Measurements from ENCODE around the gene HYI. TPM values are rescaled to one million over a fixed set of nuclear protein-coding genes. Genes with fewer than 3 reads are reported as not detected.
"Not testable (repeated sequence)": the region's sequence is repeated elsewhere in the genome, so short reads cannot be mapped to it uniquely, and the experiment has no call there.

Gene HYI
- total RNA-seq, 6 donors from 2014 or later, result 63.3 to 259 (median 68.8) TPM

- 61 to 74% methylated on average over 2 of the region's 2 CpGs for WGBS, 2 donors
- no peak for TF ChIP-seq EP300 (IDR thresholded peaks at IDR 0.05)
- TF ChIP-seq POLR2A (IDR thresholded peaks at IDR 0.05), result no peak
- no peak for TF ChIP-seq CTCF (IDR thresholded peaks at IDR 0.05)
- TF ChIP-seq POLR2AphosphoS5 (IDR thresholded peaks at IDR 0.05), result no peak
- Histone ChIP-seq H3K4me1 (no peaks in the 10 kb centered on the region), H3K4me3 (no peak overlapping the region), H3K27ac (no peak overlapping the region), H3K36me3 (no peaks in the 10 kb centered on the region), H3K27me3 (no peaks in the 10 kb centered on the region), H3K9me3 (no peaks in the 10 kb centered on the region)
- no peak for ATAC-seq (ENCODE audit: low FRiP score in 2 of 2)
- no peak for DNase-seq
These were observed 27.8 kb upstream of the HYI start for GRCh38 chr1:43481491-43481890.

GRCh38 chr1:43479414-43479813 lies 25.7 kb upstream of the HYI start:
- DNase-seq (no peak), ATAC-seq (ENCODE audit: low FRiP score in 2 of 2) (no peak)
- Histone ChIP-seq H3K27ac (no peak overlapping the region), H3K9me3 (no peaks in the 10 kb centered on the region), H3K36me3 (no peaks in the 10 kb centered on the region), H3K27me3 (no peaks in the 10 kb centered on the region), H3K4me1 (peaks cover 0 to 2% (median 0%) of the 10 kb centered on the region in 4 donors), H3K4me3 (no peak overlapping the region)
- WGBS, 2 donors, result 70 to 83% methylated on average over 3 of the region's 3 CpGs
- TF ChIP-seq CTCF (IDR thresholded peaks at IDR 0.05) (no peak), POLR2AphosphoS5 (IDR thresholded peaks at IDR 0.05) (no peak), EP300 (IDR thresholded peaks at IDR 0.05) (no peak), POLR2A (IDR thresholded peaks at IDR 0.05) (no peak)

- H3K27ac ChIP-seq, result no peak overlapping the region
- TF ChIP-seq CTCF (IDR thresholded peaks at IDR 0.05) (no peak), EP300 (IDR thresholded peaks at IDR 0.05) (no peak), POLR2A (IDR thresholded peaks at IDR 0.05) (no peak), POLR2AphosphoS5 (IDR thresholded peaks at IDR 0.05) (no peak)
- no peaks in the 10 kb centered on the region for H3K9me3 ChIP-seq
- ATAC-seq (ENCODE audit: low FRiP score in 2 of 2) (no peak), DNase-seq (no peak)
- H3K4me1 ChIP-seq, result peaks cover 0 to 2% (median 0%) of the 10 kb centered on the region in 4 donors
- H3K27me3 ChIP-seq, result no peaks in the 10 kb centered on the region
- no peak overlapping the region for H3K4me3 ChIP-seq
- no peaks in the 10 kb centered on the region for H3K36me3 ChIP-seq
- 100% methylated on average over 1 of the region's 1 CpG for WGBS, 2 donors
These were observed 24.0 kb upstream of the HYI start for GRCh38 chr1:43477716-43478115.

- not testable (repeated sequence) for H3K27me3 ChIP-seq, H3K4me3 ChIP-seq, DNase-seq, H3K4me1 ChIP-seq, H3K27ac ChIP-seq, H3K36me3 ChIP-seq, H3K9me3 ChIP-seq
- 50 to 64% methylated on average over 10 of the region's 10 CpGs for WGBS, 2 donors
- ATAC-seq (ENCODE audit: low FRiP score in 2 of 2), result peak in 1 of 2 donors; percentile 52
These were observed 22.1 kb upstream of the HYI start for GRCh38 chr1:43475611-43476401.

GRCh38 chr1:43473463-43473862 lies 19.7 kb upstream of the HYI start:
- Histone ChIP-seq H3K27me3 (no peaks in the 10 kb centered on the region), H3K4me3 (no peak overlapping the region), H3K9me3 (no peaks in the 10 kb centered on the region), H3K36me3 (no peaks in the 10 kb centered on the region), H3K27ac (no peak overlapping the region), H3K4me1 (peaks cover 0 to 2% (median 0%) of the 10 kb centered on the region in 4 donors)
- no peak for TF ChIP-seq CTCF (IDR thresholded peaks at IDR 0.05)
- TF ChIP-seq EP300 (IDR thresholded peaks at IDR 0.05), result no peak
- 70 to 78% methylated on average over 4 of the region's 4 CpGs for WGBS, 2 donors
- DNase-seq, result no peak
- ATAC-seq (ENCODE audit: low FRiP score in 2 of 2), result no peak

GRCh38 chr1:43472463-43473151 lies 18.9 kb upstream of the HYI start:
- WGBS, 2 donors, result 52 to 63% methylated on average over 6 of the region's 6 CpGs

More at GRCh38 chr1:43472463-43473151, 18.9 kb upstream of the HYI start:
- H3K27me3 ChIP-seq, H3K4me1 ChIP-seq, H3K27ac ChIP-seq, DNase-seq, H3K4me3 ChIP-seq, H3K9me3 ChIP-seq, H3K36me3 ChIP-seq: not testable (repeated sequence)
- ATAC-seq (ENCODE audit: low FRiP score in 2 of 2), result peak in 1 of 2 donors; percentile 80
